WTC11 (cell line): ENCODE measurements around the gene FAM13A.

Experiments used
- CTCF ChIP-seq: fragments of 200-600 bp; IDR thresholded peaks from 2 replicates; pipeline ENCODE4 v1.8.0; 2022; ENCODE audit warnings: antibody characterized with exemption
- ETV6 ChIP-seq: sonication (generic); formaldehyde crosslinking; IDR thresholded peaks from 2 replicates; pipeline ENCODE4 v1.8.1; 2022; ENCODE audit warnings: mild to moderate bottlenecking, missing genetic modification reagents
- HMGXB4 ChIP-seq: sonication (generic); formaldehyde crosslinking; IDR thresholded peaks from 2 replicates; pipeline ENCODE4 v1.8.1; 2023; ENCODE audit warnings: mild to moderate bottlenecking, moderate library complexity, missing genetic modification reagents
- NR3C1 ChIP-seq: sonication (generic); formaldehyde crosslinking; conservative IDR thresholded peaks from 2 replicates; pipeline ENCODE4 v1.8.1; 2023; ENCODE audit warnings: low read depth, mild to moderate bottlenecking, missing genetic modification reagents
- ZNF263 ChIP-seq: sonication (generic); formaldehyde crosslinking; IDR thresholded peaks from 2 replicates; pipeline ENCODE4 v1.8.1; 2022; ENCODE audit warnings: low read depth, mild to moderate bottlenecking, moderate library complexity, missing genetic modification reagents
- TF ChIP-seq, protein P1 (sequence below): sonication (generic); formaldehyde crosslinking; conservative IDR thresholded peaks from 2 replicates; pipeline ENCODE4 v1.8.1; 2022; ENCODE audit warnings: mild to moderate bottlenecking, missing genetic modification reagents
- TF ChIP-seq, protein P2 (sequence below): sonication (generic); formaldehyde crosslinking; IDR thresholded peaks from 2 replicates; pipeline ENCODE4 v1.8.0; 2022; ENCODE audit warnings: mild to moderate bottlenecking, missing genetic modification reagents

- TF ChIP-seq ETV6 (CRISPR knock-in tag) (no peak), CTCF (no peak), ZNF263 (CRISPR knock-in tag) (no peak), HMGXB4 (CRISPR knock-in tag) (no peak), NR3C1 (CRISPR knock-in tag) (no peak)
- TF ChIP-seq, protein P1, sequence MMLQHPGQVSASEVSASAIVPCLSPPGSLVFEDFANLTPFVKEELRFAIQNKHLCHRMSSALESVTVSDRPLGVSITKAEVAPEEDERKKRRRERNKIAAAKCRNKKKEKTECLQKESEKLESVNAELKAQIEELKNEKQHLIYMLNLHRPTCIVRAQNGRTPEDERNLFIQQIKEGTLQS (CRISPR knock-in tag), result no peak
- TF ChIP-seq, protein P2, sequence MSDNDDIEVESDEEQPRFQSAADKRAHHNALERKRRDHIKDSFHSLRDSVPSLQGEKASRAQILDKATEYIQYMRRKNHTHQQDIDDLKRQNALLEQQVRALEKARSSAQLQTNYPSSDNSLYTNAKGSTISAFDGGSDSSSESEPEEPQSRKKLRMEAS, result no peak
Observed at GRCh38 chr4:88998001-88998400, 59.0 kb downstream of the FAM13A start.
